DOHH2 (cell line): Measurements from ENCODE around the gene TCIRG1.

Experiments
- H3F3A ChIP-seq: fragments of 200-600 bp; sonication (generic), shearing (Covaris generic); 2 replicates; pipeline ENCODE4 v1.6.0; 2016; ENCODE audit warnings: antibody characterized with exemption, mild to moderate bottlenecking; ENCODE audit not compliant: control insufficient read depth, insufficient read depth
- H3K27ac ChIP-seq: fragments of 200-600 bp; sonication (generic); 2 replicates; pipeline ENCODE4 v1.5.1; 2014; ENCODE audit warnings: low read depth, mild to moderate bottlenecking, low read length, moderate library complexity
- H3K27me3 ChIP-seq: fragments of 200-600 bp; sonication (generic); 2 replicates; pipeline ENCODE4 v1.6.1; 2014; ENCODE audit warnings: mild to moderate bottlenecking, low read length, mixed read lengths; ENCODE audit not compliant: control insufficient read depth
- H3K36me3 ChIP-seq: fragments of 200-600 bp; sonication (generic); 2 replicates; pipeline ENCODE4 v1.6.1; 2014; ENCODE audit warnings: mild to moderate bottlenecking, low read length, moderate library complexity, mixed read lengths; ENCODE audit not compliant: control insufficient read depth
- H3K4me1 ChIP-seq: fragments of 200-600 bp; sonication (generic); 2 replicates; pipeline ENCODE4 v1.6.1; 2014; ENCODE audit warnings: mild to moderate bottlenecking, low read length, mixed read lengths; ENCODE audit not compliant: control insufficient read depth
- H3K4me2 ChIP-seq: fragments of 200-600 bp; sonication (generic); 2 replicates; pipeline ENCODE4 v1.6.0; 2014; ENCODE audit warnings: mild to moderate bottlenecking, low read length, moderate library complexity
- H3K4me3 ChIP-seq: fragments of 200-600 bp; sonication (generic); 2 replicates; pipeline ENCODE4 v1.5.1; 2014; ENCODE audit warnings: mild to moderate bottlenecking, low read length, mixed read lengths
- H3K79me2 ChIP-seq: fragments of 200-600 bp; sonication (generic); 2 replicates; pipeline ENCODE4 v1.6.1; 2014; ENCODE audit warnings: mild to moderate bottlenecking, low read length, mixed read lengths; ENCODE audit not compliant: control insufficient read depth
- H3K9me2 ChIP-seq: fragments of 200-600 bp; sonication (generic); replicated peaks from 2 replicates; pipeline ENCODE4 v1.6.1; 2014; ENCODE audit warnings: mild to moderate bottlenecking, low read length, mixed read lengths; ENCODE audit not compliant: control insufficient read depth
- H3K9me3 ChIP-seq: fragments of 200-600 bp; sonication (generic); 2 replicates; pipeline ENCODE4 v1.6.1; 2014; ENCODE audit warnings: antibody characterized with exemption, low read length, mixed read lengths; ENCODE audit not compliant: control insufficient read depth, insufficient read depth
- H4K20me1 ChIP-seq: fragments of 200-600 bp; sonication (generic); 2 replicates; pipeline ENCODE4 v1.6.0; 2014; ENCODE audit warnings: low read depth, mild to moderate bottlenecking, antibody characterized with exemption, low read length, moderate library complexity; ENCODE audit not compliant: control insufficient read depth, insufficient read depth
- EZH2phosphoT487 ChIP-seq: fragments of 200-600 bp; sonication (generic); IDR thresholded peaks from 2 replicates; pipeline ENCODE4 v1.6.1; 2017; ENCODE audit warnings: borderline replicate concordance, mild to moderate bottlenecking, antibody characterized with exemption, low read length, moderate library complexity, mixed read lengths
- TF ChIP-seq, protein P1 (sequence below): fragments of 200-600 bp; sonication (generic); IDR thresholded peaks from one replicate; pipeline ENCODE4 v1.5.1; 2014; ENCODE audit warnings: antibody characterized with exemption, mild to moderate bottlenecking, low read depth, low read length; ENCODE audit not compliant: poor library complexity, severe bottlenecking

Gene TCIRG1

DNA sequence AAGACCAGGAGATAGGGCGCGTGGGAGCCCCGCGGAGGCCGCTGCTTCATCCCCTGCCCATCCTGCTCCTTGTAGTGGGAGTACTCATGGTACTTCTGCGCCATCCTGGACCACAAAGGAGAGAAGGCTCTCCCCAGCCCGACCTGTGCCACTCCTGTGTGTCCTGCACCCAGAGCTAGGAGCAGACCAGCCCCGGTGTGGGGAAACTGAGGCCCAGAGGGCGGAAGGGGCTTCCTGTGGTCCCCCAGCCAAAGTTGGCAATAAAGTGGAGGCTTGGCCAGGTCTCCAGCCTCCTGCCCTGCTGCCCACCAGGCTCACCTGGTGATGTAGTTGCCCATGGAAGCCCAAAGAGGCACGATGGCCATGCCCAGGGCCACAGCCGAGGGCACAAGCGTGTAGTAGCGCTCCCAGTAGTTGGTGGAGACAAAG is 39.6 kb upstream of the TCIRG1 start:
- peaks cover 32% of the 10 kb centered on the region for H3K4me1 ChIP-seq
- H4K20me1 ChIP-seq = no peaks in the 10 kb centered on the region
- no peak for TF ChIP-seq EZH2phosphoT487
- TF ChIP-seq, protein P1, sequence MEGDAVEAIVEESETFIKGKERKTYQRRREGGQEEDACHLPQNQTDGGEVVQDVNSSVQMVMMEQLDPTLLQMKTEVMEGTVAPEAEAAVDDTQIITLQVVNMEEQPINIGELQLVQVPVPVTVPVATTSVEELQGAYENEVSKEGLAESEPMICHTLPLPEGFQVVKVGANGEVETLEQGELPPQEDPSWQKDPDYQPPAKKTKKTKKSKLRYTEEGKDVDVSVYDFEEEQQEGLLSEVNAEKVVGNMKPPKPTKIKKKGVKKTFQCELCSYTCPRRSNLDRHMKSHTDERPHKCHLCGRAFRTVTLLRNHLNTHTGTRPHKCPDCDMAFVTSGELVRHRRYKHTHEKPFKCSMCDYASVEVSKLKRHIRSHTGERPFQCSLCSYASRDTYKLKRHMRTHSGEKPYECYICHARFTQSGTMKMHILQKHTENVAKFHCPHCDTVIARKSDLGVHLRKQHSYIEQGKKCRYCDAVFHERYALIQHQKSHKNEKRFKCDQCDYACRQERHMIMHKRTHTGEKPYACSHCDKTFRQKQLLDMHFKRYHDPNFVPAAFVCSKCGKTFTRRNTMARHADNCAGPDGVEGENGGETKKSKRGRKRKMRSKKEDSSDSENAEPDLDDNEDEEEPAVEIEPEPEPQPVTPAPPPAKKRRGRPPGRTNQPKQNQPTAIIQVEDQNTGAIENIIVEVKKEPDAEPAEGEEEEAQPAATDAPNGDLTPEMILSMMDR = no peak
- no peaks in the 10 kb centered on the region for H3K27me3 ChIP-seq
- no peaks in the 10 kb centered on the region; the same call in 1 of the 2 replicates for H3K9me3 ChIP-seq
- no peak overlapping the region for H3K4me3 ChIP-seq
- peaks cover 70% of the 10 kb centered on the region for H3K36me3 ChIP-seq
- no peak overlapping the region for H3K4me2 ChIP-seq
- peaks cover 6% of the 10 kb centered on the region for H3F3A ChIP-seq
- no peak overlapping the region for H3K27ac ChIP-seq
- peaks cover 10% of the 10 kb centered on the region for H3K79me2 ChIP-seq
- H3K9me2 ChIP-seq = no peaks in the 10 kb centered on the region

DNA sequence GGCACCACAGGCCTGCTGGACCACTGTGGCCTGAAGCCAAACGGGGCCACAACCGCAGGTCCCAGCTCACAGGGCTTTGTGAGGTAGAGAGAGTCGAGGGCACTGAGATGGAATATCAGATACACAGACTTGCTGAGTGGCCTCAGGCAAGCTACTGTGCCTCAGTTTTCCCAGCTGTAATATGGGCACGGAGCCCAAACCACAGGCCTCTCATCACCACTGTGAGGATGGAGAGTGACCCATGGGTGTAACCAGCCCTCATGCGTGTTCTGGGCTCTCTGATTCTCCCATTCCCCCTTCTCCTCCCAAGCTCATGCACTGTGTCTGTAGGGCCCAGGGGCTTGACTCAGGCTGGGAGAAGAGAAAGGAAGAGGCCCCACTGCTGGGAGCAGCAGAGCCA is 39.1 kb upstream of the TCIRG1 start:
- no peak for TF ChIP-seq EZH2phosphoT487
- TF ChIP-seq, protein P1 = no peak
- Histone ChIP-seq H3K9me3 (no peaks in the 10 kb centered on the region; the same call in 1 of the 2 replicates), H3K36me3 (peaks cover 66% of the 10 kb centered on the region), H3F3A (peaks cover 6% of the 10 kb centered on the region), H3K9me2 (no peaks in the 10 kb centered on the region), H3K79me2 (peaks cover 13% of the 10 kb centered on the region), H4K20me1 (no peaks in the 10 kb centered on the region), H3K4me3 (no peak overlapping the region), H3K27me3 (no peaks in the 10 kb centered on the region), H3K27ac (no peak overlapping the region), H3K4me1 (peaks cover 32% of the 10 kb centered on the region), H3K4me2 (no peak overlapping the region)

GRCh38 chr11:68002575-68002937 is 36.3 kb upstream of the TCIRG1 start:
- peak overlapping the region; percentile 96 for H3K4me2 ChIP-seq
- H3K79me2 ChIP-seq = peaks cover 13% of the 10 kb centered on the region

More at GRCh38 chr11:68002575-68002937, 36.3 kb upstream of the TCIRG1 start:
- Histone ChIP-seq H3K9me3 (no peaks in the 10 kb centered on the region; the same call in 1 of the 2 replicates), H3K4me1 (peaks cover 25% of the 10 kb centered on the region), H3K27me3 (no peaks in the 10 kb centered on the region), H3K9me2 (no peaks in the 10 kb centered on the region), H3K27ac (peak overlapping the region; percentile 91), H3K36me3 (peaks cover 45% of the 10 kb centered on the region), H3F3A (peaks cover 9% of the 10 kb centered on the region), H4K20me1 (no peaks in the 10 kb centered on the region), H3K4me3 (peak overlapping the region; percentile 86)
- TF ChIP-seq, protein P1 = no peak
- no peak for TF ChIP-seq EZH2phosphoT487
